Spleen (tissue), 11 donors: Measurements from ENCODE around the gene DNAJC1. TPM values are rescaled to one million over a fixed set of nuclear protein-coding genes. Genes with fewer than 3 reads are reported as not detected.
"Not testable (repeated sequence)": the region's sequence is repeated elsewhere in the genome, so short reads cannot be mapped to it uniquely, and the experiment has no call there.

ENCODE experiments used
- DNase-seq: peaks from one replicate; pipeline ENCODE4 v3.0.0-alpha.2; 2020
- H3K27ac ChIP-seq, 8 donors: fragments of 200-600 bp; sonication (generic) in 7 of 8; 1 replicate in 4 of 8; 2 replicates in 4 of 8; pipeline versions ENCODE4 v1.5.0 to v1.8.0; 2016 to 2021; ENCODE audit warnings: inconsistent platforms in 4 of 8, mild to moderate bottlenecking in 4 of 8, moderate library complexity in 1 of 8
- H3K27me3 ChIP-seq, 7 donors: fragments of 200-600 bp; sonication (generic) in 6 of 7; replicated peaks in 1 of 7; 1 replicate in 4 of 7; 2 replicates in 3 of 7; pipeline versions ENCODE4 v1.5.0 to v1.8.0; 2016 to 2021; ENCODE audit warnings: inconsistent platforms in 3 of 7, mild to moderate bottlenecking in 1 of 7
- H3K36me3 ChIP-seq, 6 donors: fragments of 200-600 bp; sonication (generic) in 5 of 6; 1 replicate in 4 of 6; 2 replicates in 2 of 6; pipeline versions ENCODE4 v1.5.0 to v1.8.0; 2016 to 2021; ENCODE audit warnings: inconsistent platforms in 2 of 6
- H3K4me1 ChIP-seq, 6 donors: fragments of 200-600 bp; sonication (generic) in 5 of 6; 1 replicate in 3 of 6; 2 replicates in 3 of 6; pipeline versions ENCODE4 v1.5.0 to v1.8.0; 2016 to 2021; ENCODE audit warnings: inconsistent platforms in 3 of 6
- H3K4me3 ChIP-seq, 8 donors: fragments of 200-600 bp; sonication (generic) in 7 of 8; 1 replicate in 4 of 8; 2 replicates in 4 of 8; pipeline versions ENCODE4 v1.5.0 to v1.8.0; 2016 to 2021; ENCODE audit warnings: inconsistent platforms in 4 of 8, mild to moderate bottlenecking in 4 of 8, moderate library complexity in 2 of 8
- H3K9me3 ChIP-seq, 8 donors: fragments of 200-600 bp; sonication (generic) in 7 of 8; 1 replicate in 4 of 8; 2 replicates in 4 of 8; pipeline versions ENCODE4 v1.5.0 to v1.8.0; 2016 to 2021; ENCODE audit warnings: inconsistent platforms in 4 of 8
- CTCF ChIP-seq, 11 experiments: fragments of 200-600 bp in 7 of 11; fragments of 450-650 bp in 4 of 11; sonication (generic) in 4 of 11; IDR thresholded peaks in 8 of 11; conservative IDR thresholded peaks in 3 of 11; 1 replicate in 7 of 11; 2 replicates in 4 of 11; pipeline versions ENCODE4 v1.4.0 to v1.8.0; 2016 to 2021; ENCODE audit warnings: antibody characterized with exemption in 11 of 11, inconsistent platforms in 4 of 11, mild to moderate bottlenecking in 1 of 11
- POLR2A ChIP-seq, 3 donors: fragments of 450-650 bp; IDR thresholded peaks; one replicate each; pipeline ENCODE4 v1.5.1; 2017; ENCODE audit warnings: antibody characterized with exemption in 3 of 3, mild to moderate bottlenecking in 1 of 3
- POLR2AphosphoS5 ChIP-seq, 3 donors: sonication (generic); formaldehyde crosslinking; IDR thresholded peaks; one replicate each; pipeline ENCODE4 v1.5.1; 2017; ENCODE audit warnings: antibody characterized with exemption in 3 of 3
- WGBS, 5 donors: extraction: QIAGEN DNeasy Blood & Tissue Kit in 3 of 5; methylation state at CpG; one replicate each; pipeline versions ENCODE4 v1.1.5 to v1.1.7; 2013 to 2018; 5-methylcytosine and 5-hydroxymethylcytosine counted together
- intact Hi-C: fragments of 100-400 bp; cut with DNase I; formaldehyde crosslinking; loops from one replicate; pipeline ENCODE4 v1.15.0; 2023; ENCODE audit warnings: low total_unique reads
- polyA plus RNA-seq, 3 donors: library from polyadenylated mRNA; stranded (reverse); fragments of 200-250 nt; gene quantifications; one replicate each; pipeline ENCODE4 v1.2.1, GENCODE V29; 2013
- total RNA-seq, 7 donors: library from RNA; depleted of rRNA in 3 of 7; stranded (reverse); fragments of >200 nt in 3 of 7; fragmentation: NEBNext Ultra II Directional in 4 of 7; extraction: Animal tissue kit (Norgen Biotek cat#: 25700) in 4 of 7; gene quantifications; one replicate each; pipeline versions ENCODE4 v1.1.0 to v1.2.1, GENCODE V29; 2016 to 2021
- donor health status: healthy with polysubstance abuse.
- donor health status: DM: no; HTN: no; CAD: no; lungs with moderate emphysema.
- donor health status: DM: no; HTN: no; CAD: no.
- donor health status: Bipolar disorder and iron deficiency.
- donor health status: healthy.
- donor health status: DM: no; HTN: no; CAD: no.
- donor health status: DM: yes; HTN: yes; CAD: no.

DNAJC1 gene
- total and polyA plus RNA-seq, 10 donors = 8.1 to 96.4 (median 22.5) TPM

- TF ChIP-seq POLR2AphosphoS5 (IDR thresholded peaks at IDR 0.05) (no peak), POLR2A (IDR thresholded peaks at IDR 0.05) (no peak), CTCF (IDR thresholded peaks at IDR 0.05 in 8 of 11, conservative IDR thresholded peaks at IDR 0.05 in 3 of 11) (no peak)
- Histone ChIP-seq H3K27me3 (no peaks in the 10 kb centered on the region), H3K36me3 (peaks cover 0 to 52% (median 5%) of the 10 kb centered on the region in 6 donors), H3K4me3 (no peak overlapping the region), H3K4me1 (peaks cover 0 to 10% (median 7%) of the 10 kb centered on the region in 6 donors), H3K9me3 (no peaks in the 10 kb centered on the region), H3K27ac (no peak overlapping the region)
- intact Hi-C loops = no loop called here
- DNase-seq = no peak
- 53 to 85% (median 65%) methylated on average over 1 of the region's 1 CpG for WGBS, 5 donors
These were observed 284.0 kb downstream of the DNAJC1 start for GRCh38 chr10:21719502-21719901.

- H3K27me3 ChIP-seq, H3K4me1 ChIP-seq, H3K9me3 ChIP-seq, DNase-seq, intact Hi-C loops, H3K4me3 ChIP-seq, H3K27ac ChIP-seq: not testable (repeated sequence)
- WGBS, 5 donors = 83 to 98% (median 92%) methylated on average over 2 to 3 of the region's 3 CpGs
- peaks cover 0 to 68% (median 10%) of the 10 kb centered on the region in 6 donors for H3K36me3 ChIP-seq
These were observed 286.0 kb downstream of the DNAJC1 start for GRCh38 chr10:21717437-21718054.

- WGBS, 5 donors = 59 to 86% (median 71%) methylated on average over 2 of the region's 2 CpGs
- Histone ChIP-seq H3K36me3 (peaks cover 0 to 80% (median 10%) of the 10 kb centered on the region in 6 donors), H3K9me3 (no peaks in the 10 kb centered on the region), H3K27ac (no peak overlapping the region), H3K27me3 (no peaks in the 10 kb centered on the region), H3K4me1 (peaks cover 0 to 6% (median 3%) of the 10 kb centered on the region in 6 donors), H3K4me3 (no peak overlapping the region)
- intact Hi-C loops = no loop called here
- DNase-seq = no peak
- TF ChIP-seq CTCF (IDR thresholded peaks at IDR 0.05 in 8 of 11, conservative IDR thresholded peaks at IDR 0.05 in 3 of 11) = no peak
These were observed 287.9 kb downstream of the DNAJC1 start for GRCh38 chr10:21715531-21716195.

- DNase-seq = no peak
- 93 to 96% (median 94%) methylated on average over 4 of the region's 4 CpGs for WGBS, 5 donors
- H3K4me3 ChIP-seq = no peak overlapping the region
- H3K9me3 ChIP-seq = no peaks in the 10 kb centered on the region
- peaks cover 0 to 22% (median 12%) of the 10 kb centered on the region in 6 donors for H3K4me1 ChIP-seq
- H3K27me3 ChIP-seq = no peaks in the 10 kb centered on the region
- intact Hi-C loops = no loop called here
- TF ChIP-seq CTCF (IDR thresholded peaks at IDR 0.05 in 8 of 11, conservative IDR thresholded peaks at IDR 0.05 in 3 of 11) = no peak
- no peak for TF ChIP-seq POLR2AphosphoS5 (IDR thresholded peaks at IDR 0.05)
- no peak for TF ChIP-seq POLR2A (IDR thresholded peaks at IDR 0.05)
- peaks cover 0 to 80% (median 13%) of the 10 kb centered on the region in 6 donors for H3K36me3 ChIP-seq
- H3K27ac ChIP-seq = no peak overlapping the region
These were observed 290.6 kb downstream of the DNAJC1 start for GRCh38 chr10:21712975-21713374.
